ENCODE data around the gene OR6V1. TPM values are rescaled to one million over a fixed set of nuclear protein-coding genes. Genes with fewer than 3 reads are reported as not detected.

Gene OR6V1
- total RNA-seq, 2 experiments from 2014 or later, result not detected

- no peaks in the 10 kb centered on the region for H3K4me1 Mint-ChIP-seq (ENCODE audit: low read depth)
- CTCF ChIA-PET, result interaction anchor here (2.3 kb wide), 1 partner anchor 168 kb away, joined by 9 read pairs; no protein-coding TSS in a partner anchor
Observed at GRCh38 chr7:143046426-143046851, 5.7 kb upstream of the OR6V1 start.

DNA sequence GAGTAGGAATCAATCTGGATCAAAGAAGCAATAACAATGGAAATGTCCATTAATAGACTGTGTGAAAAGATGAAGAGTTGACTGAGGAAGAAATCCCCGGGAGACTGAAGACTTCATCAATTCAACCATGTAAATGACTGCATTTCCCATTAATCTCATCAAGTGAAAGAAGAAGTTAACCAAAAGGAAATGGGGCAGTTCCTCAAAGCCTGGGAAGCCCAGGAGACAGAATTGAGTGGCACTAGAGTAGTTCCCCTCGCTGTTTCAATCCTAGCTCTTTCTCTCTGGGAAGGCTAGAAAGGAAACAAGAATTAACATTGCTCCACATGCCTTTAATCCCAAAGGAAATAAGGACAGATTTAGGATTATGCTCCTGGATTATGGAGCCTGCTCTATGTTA, 4.8 kb upstream of the OR6V1 start:
- H3K4me3 Mint-ChIP-seq, result no peak overlapping the region
- H3K27ac Mint-ChIP-seq, result no peak overlapping the region
- H3K9me3 Mint-ChIP-seq (ENCODE audit: insufficient read depth), result no peaks in the 10 kb centered on the region
- H3K4me1 Mint-ChIP-seq (ENCODE audit: low read depth), result no peaks in the 10 kb centered on the region
- H3K27me3 Mint-ChIP-seq (ENCODE audit: low read depth), result peaks cover 10% of the 10 kb centered on the region
- ChIA-PET POLR2A (no interaction called here), CTCF (interaction anchor here (2.3 kb wide), 1 partner anchor 167 kb away, joined by 9 read pairs; no protein-coding TSS in a partner anchor)
- ATAC-seq, result no peak
- DNase-seq, result no peak
- H3K36me3 Mint-ChIP-seq (ENCODE audit: low read depth), result no peaks in the 10 kb centered on the region

More at GRCh38 chr7:143046426-143046851, 5.7 kb upstream of the OR6V1 start:
- ATAC-seq (no peak), DNase-seq (no peak)
- POLR2A ChIA-PET, result no interaction called here
- Mint-ChIP-seq H3K27ac (no peak overlapping the region), H3K9me3 (ENCODE audit: insufficient read depth) (no peaks in the 10 kb centered on the region), H3K4me3 (no peak overlapping the region), H3K36me3 (ENCODE audit: low read depth) (no peaks in the 10 kb centered on the region), H3K27me3 (ENCODE audit: low read depth) (peaks cover 12% of the 10 kb centered on the region)

- Mint-ChIP-seq H3K27me3 (ENCODE audit: low read depth) (peaks cover 7% of the 10 kb centered on the region), H3K36me3 (ENCODE audit: low read depth) (no peaks in the 10 kb centered on the region), H3K4me1 (ENCODE audit: low read depth) (no peaks in the 10 kb centered on the region), H3K27ac (no peak overlapping the region), H3K9me3 (ENCODE audit: insufficient read depth) (no peaks in the 10 kb centered on the region), H3K4me3 (no peak overlapping the region)
- ChIA-PET CTCF (no interaction called here), POLR2A (no interaction called here)
- DNase-seq, result no peak
- ATAC-seq, result no peak
Observed at GRCh38 chr7:143048827-143049226, 3.3 kb upstream of the OR6V1 start.

- peaks cover 7% of the 10 kb centered on the region for H3K27me3 Mint-ChIP-seq (ENCODE audit: low read depth)
- H3K4me3 Mint-ChIP-seq, result no peak overlapping the region
- H3K27ac Mint-ChIP-seq, result no peak overlapping the region
- no peak for DNase-seq
- no peak for ATAC-seq
- no peaks in the 10 kb centered on the region for H3K36me3 Mint-ChIP-seq (ENCODE audit: low read depth)
- no peaks in the 10 kb centered on the region for H3K9me3 Mint-ChIP-seq (ENCODE audit: insufficient read depth)
- ChIA-PET CTCF (no interaction called here), POLR2A (no interaction called here)
- H3K4me1 Mint-ChIP-seq (ENCODE audit: low read depth), result no peaks in the 10 kb centered on the region
Observed at GRCh38 chr7:143049362-143049761, 2.8 kb upstream of the OR6V1 start.

- ChIA-PET POLR2A (interaction anchor here (0.7 kb wide), 1 partner anchor 770 kb away, joined by 3 read pairs; no protein-coding TSS in a partner anchor), CTCF (interaction anchor here (1.8 kb wide), 1 partner anchor 164 kb away, joined by 5 read pairs; no protein-coding TSS in a partner anchor)
- Mint-ChIP-seq H3K4me1 (ENCODE audit: low read depth) (no peaks in the 10 kb centered on the region), H3K9me3 (ENCODE audit: insufficient read depth) (no peaks in the 10 kb centered on the region), H3K36me3 (ENCODE audit: low read depth) (no peaks in the 10 kb centered on the region), H3K27me3 (ENCODE audit: low read depth) (peaks cover 3% of the 10 kb centered on the region), H3K27ac (no peak overlapping the region), H3K4me3 (no peak overlapping the region)
- ATAC-seq (no peak), DNase-seq (no peak)
Observed at GRCh38 chr7:143050931-143051330, 1.2 kb upstream of the OR6V1 start.

- Mint-ChIP-seq H3K27ac (no peak overlapping the region), H3K4me1 (ENCODE audit: low read depth) (no peaks in the 10 kb centered on the region), H3K27me3 (ENCODE audit: low read depth) (no peaks in the 10 kb centered on the region), H3K36me3 (ENCODE audit: low read depth) (no peaks in the 10 kb centered on the region), H3K9me3 (ENCODE audit: insufficient read depth) (no peaks in the 10 kb centered on the region), H3K4me3 (no peak overlapping the region)
- POLR2A ChIA-PET, result no interaction called here
- CTCF ChIA-PET, result interaction anchor here (1.1 kb wide), 1 partner anchor 47 kb away, joined by 4 read pairs; no protein-coding TSS in a partner anchor
- DNase-seq (no peak), ATAC-seq (no peak)
Observed at GRCh38 chr7:143054621-143055020, 2.5 kb downstream of the OR6V1 start.

- H3K27ac Mint-ChIP-seq, result no peak overlapping the region
- ChIA-PET POLR2A (no interaction called here), CTCF (no interaction called here)
- no peak for DNase-seq
- no peaks in the 10 kb centered on the region for H3K36me3 Mint-ChIP-seq (ENCODE audit: low read depth)
- no peak overlapping the region for H3K4me3 Mint-ChIP-seq
- H3K27me3 Mint-ChIP-seq (ENCODE audit: low read depth), result no peaks in the 10 kb centered on the region
- no peak for ATAC-seq
- H3K9me3 Mint-ChIP-seq (ENCODE audit: insufficient read depth), result no peaks in the 10 kb centered on the region
- no peaks in the 10 kb centered on the region for H3K4me1 Mint-ChIP-seq (ENCODE audit: low read depth)
Observed at GRCh38 chr7:143055754-143056153, 3.6 kb downstream of the OR6V1 start.

- CTCF ChIA-PET, result no interaction called here
- POLR2A ChIA-PET, result no interaction called here
- no peaks in the 10 kb centered on the region for H3K4me1 Mint-ChIP-seq (ENCODE audit: low read depth)
- no peaks in the 10 kb centered on the region for H3K9me3 Mint-ChIP-seq (ENCODE audit: insufficient read depth)
- no peak overlapping the region for H3K4me3 Mint-ChIP-seq
- DNase-seq (no peak), ATAC-seq (no peak)
- H3K36me3 Mint-ChIP-seq (ENCODE audit: low read depth), result no peaks in the 10 kb centered on the region
- no peaks in the 10 kb centered on the region for H3K27me3 Mint-ChIP-seq (ENCODE audit: low read depth)
- H3K27ac Mint-ChIP-seq, result no peak overlapping the region
Observed at GRCh38 chr7:143063741-143064140, 11.6 kb downstream of the OR6V1 start.

DNA sequence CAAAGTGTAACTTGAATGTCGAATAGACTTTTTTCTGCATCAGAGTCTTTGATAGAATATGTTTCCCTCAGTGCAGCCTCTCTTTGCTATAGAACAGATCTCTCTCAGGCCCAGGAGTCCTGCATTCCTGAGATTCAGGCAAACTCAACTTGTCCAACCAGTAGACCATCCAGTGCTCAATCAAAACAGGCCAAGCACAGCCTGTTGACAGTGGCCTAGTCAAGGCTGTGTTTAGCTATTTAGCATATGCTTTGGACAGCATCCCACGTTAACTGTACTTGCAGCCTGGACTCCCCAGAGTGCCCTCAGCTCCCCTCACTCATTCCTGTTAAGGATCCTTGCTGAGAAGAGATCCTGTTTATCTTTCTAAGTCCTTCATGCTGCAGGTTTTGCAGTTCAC, 16.3 kb downstream of the OR6V1 start:
- ChIA-PET CTCF (no interaction called here), POLR2A (no interaction called here)
- Mint-ChIP-seq H3K9me3 (ENCODE audit: insufficient read depth) (no peaks in the 10 kb centered on the region), H3K36me3 (ENCODE audit: low read depth) (no peaks in the 10 kb centered on the region), H3K4me3 (no peak overlapping the region), H3K4me1 (ENCODE audit: low read depth) (no peaks in the 10 kb centered on the region), H3K27ac (no peak overlapping the region), H3K27me3 (ENCODE audit: low read depth) (no peaks in the 10 kb centered on the region)
- ATAC-seq, result no peak
- DNase-seq, result no peak

GRCh38 chr7:143069912-143070500, 17.9 kb downstream of the OR6V1 start:
- Mint-ChIP-seq H3K9me3 (ENCODE audit: insufficient read depth) (no peaks in the 10 kb centered on the region), H3K4me3 (no peak overlapping the region), H3K36me3 (ENCODE audit: low read depth) (no peaks in the 10 kb centered on the region), H3K27ac (no peak overlapping the region), H3K4me1 (ENCODE audit: low read depth) (no peaks in the 10 kb centered on the region), H3K27me3 (ENCODE audit: low read depth) (no peaks in the 10 kb centered on the region)
- ATAC-seq (no peak), DNase-seq (no peak)
- POLR2A ChIA-PET, result no interaction called here
- CTCF ChIA-PET, result no interaction called here

GRCh38 chr7:143073556-143073955, 21.4 kb downstream of the OR6V1 start:
- H3K4me3 Mint-ChIP-seq, result no peak overlapping the region
- CTCF ChIA-PET, result no interaction called here
- H3K36me3 Mint-ChIP-seq (ENCODE audit: low read depth), result no peaks in the 10 kb centered on the region
- ATAC-seq, result no peak
- no peak overlapping the region for H3K27ac Mint-ChIP-seq
- no peaks in the 10 kb centered on the region for H3K9me3 Mint-ChIP-seq (ENCODE audit: insufficient read depth)
- DNase-seq, result no peak
- POLR2A ChIA-PET, result no interaction called here
- no peaks in the 10 kb centered on the region for H3K27me3 Mint-ChIP-seq (ENCODE audit: low read depth)
- no peaks in the 10 kb centered on the region for H3K4me1 Mint-ChIP-seq (ENCODE audit: low read depth)

- POLR2A ChIA-PET, result no interaction called here
Observed at GRCh38 chr7:143074141-143074540, 22.0 kb downstream of the OR6V1 start.

DNA sequence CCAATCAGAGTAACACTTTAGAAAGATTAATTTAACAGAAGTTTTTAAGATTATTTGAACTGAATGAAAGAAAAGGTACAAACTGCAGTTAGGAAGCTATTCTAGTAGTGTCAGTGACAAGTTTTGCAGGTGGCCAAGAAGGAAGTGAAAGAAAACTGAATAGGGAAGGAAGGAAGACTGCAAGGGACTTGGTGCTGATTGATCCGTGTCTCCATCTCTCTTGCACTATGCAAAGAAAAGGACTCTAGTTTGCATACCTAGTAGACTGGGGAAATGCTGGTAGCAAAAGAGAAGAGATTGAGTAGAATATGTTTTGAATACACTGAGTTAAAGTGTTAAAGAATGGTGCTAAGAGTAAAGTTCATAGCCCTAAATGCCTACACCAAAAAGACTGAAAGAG, 33.0 kb downstream of the OR6V1 start:
- ChIA-PET CTCF (no interaction called here), POLR2A (no interaction called here)
- Mint-ChIP-seq H3K36me3 (ENCODE audit: low read depth) (no peaks in the 10 kb centered on the region), H3K4me1 (ENCODE audit: low read depth) (no peaks in the 10 kb centered on the region), H3K27ac (no peak overlapping the region), H3K4me3 (no peak overlapping the region), H3K27me3 (ENCODE audit: low read depth) (peaks cover 3% of the 10 kb centered on the region), H3K9me3 (ENCODE audit: insufficient read depth) (peaks cover 5% of the 10 kb centered on the region)
- ATAC-seq (no peak), DNase-seq (no peak)

More at GRCh38 chr7:143074141-143074540, 22.0 kb downstream of the OR6V1 start:
- CTCF ChIA-PET, result no interaction called here
- Mint-ChIP-seq H3K4me1 (ENCODE audit: low read depth) (no peaks in the 10 kb centered on the region), H3K36me3 (ENCODE audit: low read depth) (no peaks in the 10 kb centered on the region), H3K4me3 (no peak overlapping the region), H3K27ac (no peak overlapping the region), H3K9me3 (ENCODE audit: insufficient read depth) (no peaks in the 10 kb centered on the region), H3K27me3 (ENCODE audit: low read depth) (no peaks in the 10 kb centered on the region)
- ATAC-seq (no peak), DNase-seq (no peak)
